Ishikawa (cell line): ENCODE measurements around the gene KRTAP5-4.

ENCODE experiments used
- FOXM1 ChIP-seq: IDR thresholded peaks from 2 replicates; pipeline ENCODE4 v1.6.1; 2012; ENCODE audit warnings: low read depth, borderline replicate concordance
- NFIC ChIP-seq: IDR thresholded peaks from 2 replicates; pipeline ENCODE4 v1.6.1; 2012
- RAD21 ChIP-seq: IDR thresholded peaks from 2 replicates; pipeline ENCODE4 v1.6.1; 2012; ENCODE audit warnings: low read depth
- TEAD4 ChIP-seq: IDR thresholded peaks from 2 replicates; pipeline ENCODE4 v1.6.1; 2012
- ZBTB7A ChIP-seq: IDR thresholded peaks from 2 replicates; pipeline ENCODE4 v1.6.1; 2012; ENCODE audit warnings: low read depth

GRCh38 chr11:1589996-1590395, 31.9 kb downstream of the KRTAP5-4 start:
- no peak for TF ChIP-seq NFIC
- TF ChIP-seq TEAD4, result no peak
- no peak for TF ChIP-seq ZBTB7A
- TF ChIP-seq FOXM1, result no peak
- TF ChIP-seq RAD21, result no peak
